Measurements from ENCODE around the gene ARRDC3. TPM values are rescaled to one million over a fixed set of nuclear protein-coding genes. Genes with fewer than 3 reads are reported as not detected.

The ARRDC3 gene
- total RNA-seq, 1 experiment from 2014 or later = 2.8 TPM

DNA sequence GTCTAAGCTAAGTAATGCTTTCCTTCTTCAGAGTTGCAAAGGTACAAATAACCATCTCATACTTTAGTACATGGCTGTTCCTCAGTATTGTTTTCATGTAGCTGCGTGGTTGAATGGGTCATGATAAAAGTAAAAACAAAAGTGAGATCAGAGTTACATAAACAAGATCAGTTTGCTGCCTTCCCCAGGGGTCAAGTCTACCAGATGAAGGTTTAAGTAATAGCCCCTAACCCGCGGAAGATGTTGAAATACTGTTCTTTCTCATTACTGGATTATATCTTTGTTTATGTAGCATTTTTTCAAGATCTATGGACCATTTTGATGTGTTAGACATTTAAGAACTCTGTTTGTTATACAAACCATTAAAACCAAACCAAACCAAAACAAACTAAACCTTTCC is 34.1 kb upstream of the ARRDC3 start:
- Histone ChIP-seq H2BK20ac (ENCODE audit: low read depth, low read length, poor library complexity, severe bottlenecking) (no peak overlapping the region), H2BK15ac (ENCODE audit: low read depth, low read length) (no peak overlapping the region), H4K8ac (replicated peaks; ENCODE audit: insufficient read length, low read depth, low read length) (no peak overlapping the region), H3K9ac (ENCODE audit: extremely low read depth, insufficient read length, low read length) (no peak overlapping the region), H3K79me1 (ENCODE audit: insufficient read depth, low read depth, low read length, poor library complexity, severe bottlenecking) (no peaks in the 10 kb centered on the region), H2BK5ac (ENCODE audit: insufficient read length, low read length) (no peak overlapping the region), H4K91ac (ENCODE audit: insufficient read length, low read depth, low read length) (no peak overlapping the region), H3K4me1 (ENCODE audit: insufficient read depth, low read length) (no peaks in the 10 kb centered on the region; the same call in 1 of the 2 replicates), H3K9me3 (ENCODE audit: control insufficient read depth, low read depth, low read length) (no peaks in the 10 kb centered on the region), H3K27ac (ENCODE audit: insufficient read length, low read depth, low read length) (no peak overlapping the region), H3K79me2 (ENCODE audit: insufficient read depth, low read length) (no peaks in the 10 kb centered on the region), H3K23me2 (ENCODE audit: insufficient read length, low read depth, low read length, poor library complexity, severe bottlenecking) (no peaks in the 10 kb centered on the region), H2BK120ac (ENCODE audit: low read depth, low read length, poor library complexity, severe bottlenecking) (no peak overlapping the region), H3K23ac (ENCODE audit: insufficient read length, low read depth, low read length) (no peak overlapping the region), H2AFZ (ENCODE audit: low read length) (no peak overlapping the region), H3K4ac (ENCODE audit: low read depth, low read length) (no peak overlapping the region), H3T11ph (ENCODE audit: low read length) (no peak overlapping the region), H4K5ac (ENCODE audit: insufficient read length, low read depth, low read length) (no peak overlapping the region), H4K20me1 (ENCODE audit: control insufficient read depth, insufficient read depth, insufficient read length) (no peaks in the 10 kb centered on the region), H3K27me3 (ENCODE audit: insufficient read depth, low read length) (no peaks in the 10 kb centered on the region), H3K4me2 (ENCODE audit: insufficient read depth, insufficient read length, low read length) (no peak overlapping the region), H3K56ac (ENCODE audit: insufficient read length, low read depth, low read length) (no peak overlapping the region), H2AK5ac (ENCODE audit: insufficient read length, low read length) (no peak overlapping the region), H2BK12ac (ENCODE audit: insufficient read length, low read depth, low read length) (no peak overlapping the region), H3K14ac (ENCODE audit: insufficient read depth, low read length) (no peak overlapping the region), H3K18ac (ENCODE audit: insufficient read length, low read depth, low read length) (no peak overlapping the region)
- H3K4me1 Mint-ChIP-seq = peaks cover 8 to 12% of the 10 kb centered on the region in 2 experiments
- WGBS (ENCODE audit: extremely low coverage, insufficient read length, low lambda C conversion rate) = no CpG with 5 or more reads among the region's 3 CpGs
- 0 out of 7 replicates have a peak, but pooled peaks cover 0 to 1% (median 0%) of the 10 kb centered on the region in 3 experiments for H3K36me3 Mint-ChIP-seq (ENCODE audit: insufficient read depth in 1 of 3, low read depth in 3 of 3)
- H3K9me3 Mint-ChIP-seq = peaks cover 0 to 1% of the 10 kb centered on the region in 2 experiments; a peak in 1 of 5 replicates
- TF ChIP-seq, protein P1, sequence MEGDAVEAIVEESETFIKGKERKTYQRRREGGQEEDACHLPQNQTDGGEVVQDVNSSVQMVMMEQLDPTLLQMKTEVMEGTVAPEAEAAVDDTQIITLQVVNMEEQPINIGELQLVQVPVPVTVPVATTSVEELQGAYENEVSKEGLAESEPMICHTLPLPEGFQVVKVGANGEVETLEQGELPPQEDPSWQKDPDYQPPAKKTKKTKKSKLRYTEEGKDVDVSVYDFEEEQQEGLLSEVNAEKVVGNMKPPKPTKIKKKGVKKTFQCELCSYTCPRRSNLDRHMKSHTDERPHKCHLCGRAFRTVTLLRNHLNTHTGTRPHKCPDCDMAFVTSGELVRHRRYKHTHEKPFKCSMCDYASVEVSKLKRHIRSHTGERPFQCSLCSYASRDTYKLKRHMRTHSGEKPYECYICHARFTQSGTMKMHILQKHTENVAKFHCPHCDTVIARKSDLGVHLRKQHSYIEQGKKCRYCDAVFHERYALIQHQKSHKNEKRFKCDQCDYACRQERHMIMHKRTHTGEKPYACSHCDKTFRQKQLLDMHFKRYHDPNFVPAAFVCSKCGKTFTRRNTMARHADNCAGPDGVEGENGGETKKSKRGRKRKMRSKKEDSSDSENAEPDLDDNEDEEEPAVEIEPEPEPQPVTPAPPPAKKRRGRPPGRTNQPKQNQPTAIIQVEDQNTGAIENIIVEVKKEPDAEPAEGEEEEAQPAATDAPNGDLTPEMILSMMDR (conservative IDR thresholded peaks at IDR 0.05) = no peak
- no peaks in the 10 kb centered on the region for H3K27me3 Mint-ChIP-seq (ENCODE audit: low read depth)
- DNase-seq = no peak
- no peak overlapping the region for H3K4me3 Mint-ChIP-seq
- H3K27ac Mint-ChIP-seq = no peak overlapping the region

Measured in H9 (cell line).